NCI-H524 treated with DMSO at 0.1 percent for 48 hours (cell line): Measurements from ENCODE around the gene EHBP1.
"Not testable (repeated sequence)": the region's sequence is repeated elsewhere in the genome, so short reads cannot be mapped to it uniquely, and the experiment has no call there.

Experiments used
- DNase-seq: peaks from one replicate; lab custom pipeline; 2025; lab: John Stamatoyannopoulos, UW

The EHBP1 gene

GRCh38 chr2:62736899-62737559 lies 31.5 kb downstream of the EHBP1 start:
- DNase-seq = no peak

GRCh38 chr2:62738981-62739936 lies 33.7 kb downstream of the EHBP1 start:
- DNase-seq = no peak

GRCh38 chr2:62740221-62740620 lies 34.7 kb downstream of the EHBP1 start:
- DNase-seq = no peak

GRCh38 chr2:62741127-62741526 lies 35.6 kb downstream of the EHBP1 start:
- DNase-seq = no peak

GRCh38 chr2:62741954-62742722 lies 36.6 kb downstream of the EHBP1 start:
- no peak for DNase-seq

GRCh38 chr2:62743506-62743905 lies 38.0 kb downstream of the EHBP1 start:
- DNase-seq = no peak

- no peak for DNase-seq
Observed at GRCh38 chr2:62744603-62745002, 39.1 kb downstream of the EHBP1 start.

GRCh38 chr2:62745891-62746481 lies 40.5 kb downstream of the EHBP1 start:
- no peak for DNase-seq

- DNase-seq = no peak
Observed at GRCh38 chr2:62747169-62747568, 41.7 kb downstream of the EHBP1 start.

- no peak for DNase-seq
Observed at GRCh38 chr2:62747876-62748275, 42.4 kb downstream of the EHBP1 start.

GRCh38 chr2:62749111-62749510 lies 43.6 kb downstream of the EHBP1 start:
- not testable (repeated sequence) for DNase-seq

GRCh38 chr2:62757029-62757428 lies 51.5 kb downstream of the EHBP1 start:
- DNase-seq = no peak

- no peak for DNase-seq
Observed at GRCh38 chr2:62760026-62760425, 54.5 kb downstream of the EHBP1 start.

GRCh38 chr2:62760555-62760954 lies 55.0 kb downstream of the EHBP1 start:
- no peak for DNase-seq

- DNase-seq = no peak
Observed at GRCh38 chr2:62765619-62766376, 60.3 kb downstream of the EHBP1 start.

GRCh38 chr2:62768615-62769014 lies 63.1 kb downstream of the EHBP1 start:
- DNase-seq = no peak

GRCh38 chr2:62770629-62771028 lies 65.1 kb downstream of the EHBP1 start:
- DNase-seq = no peak

- no peak for DNase-seq
Observed at GRCh38 chr2:62774555-62775366, 69.2 kb downstream of the EHBP1 start.

GRCh38 chr2:62775367-62775668 lies 69.8 kb downstream of the EHBP1 start:
- no peak for DNase-seq

- no peak for DNase-seq
Observed at GRCh38 chr2:62783679-62784078, 78.2 kb downstream of the EHBP1 start.

- DNase-seq = no peak
Observed at GRCh38 chr2:62784341-62784740, 78.8 kb downstream of the EHBP1 start.
